Kidney glomerular epithelial cell (primary cell): Measurements from ENCODE around the gene TNFRSF14.
A peak's percentile ranks its signal among the peaks of the same experiment; 100 is the strongest.
"Not testable (repeated sequence)": the region's sequence is repeated elsewhere in the genome, so short reads cannot be mapped to it uniquely, and the experiment has no call there.

Experiments used
- DNase-seq: peaks from one replicate; lab custom pipeline; 2025; lab: John Stamatoyannopoulos, UW

Gene TNFRSF14

GRCh38 chr1:2554621-2555387 lies 1.4 kb upstream of the TNFRSF14 start:
- DNase-seq, result no peak

- no peak for DNase-seq
Measured at GRCh38 chr1:2555634-2556276, 416 bp upstream of the TNFRSF14 start.

GRCh38 chr1:2556678-2557481 lies 709 bp downstream of the TNFRSF14 start:
- DNase-seq, result peak; percentile 50

GRCh38 chr1:2557482-2558400 lies 1.6 kb downstream of the TNFRSF14 start:
- DNase-seq, result no peak

- DNase-seq, result no peak
Measured at GRCh38 chr1:2558420-2558819, 2.2 kb downstream of the TNFRSF14 start.

GRCh38 chr1:2558861-2559260 lies 2.7 kb downstream of the TNFRSF14 start:
- DNase-seq, result no peak

GRCh38 chr1:2559509-2560298 lies 3.5 kb downstream of the TNFRSF14 start:
- DNase-seq, result no peak

GRCh38 chr1:2560299-2561073 lies 4.3 kb downstream of the TNFRSF14 start:
- no peak for DNase-seq

- DNase-seq, result no peak
Measured at GRCh38 chr1:2561446-2561845, 5.3 kb downstream of the TNFRSF14 start.

- no peak for DNase-seq
Measured at GRCh38 chr1:2561898-2562895, 6.0 kb downstream of the TNFRSF14 start.

GRCh38 chr1:2563205-2563604 lies 7.0 kb downstream of the TNFRSF14 start:
- DNase-seq, result no peak

- DNase-seq, result no peak
Measured at GRCh38 chr1:2564006-2564814, 8.0 kb downstream of the TNFRSF14 start.

GRCh38 chr1:2564815-2565374 lies 8.7 kb downstream of the TNFRSF14 start:
- DNase-seq, result no peak

- DNase-seq, result peak; percentile 16
Measured at GRCh38 chr1:2566101-2567045, 10.2 kb downstream of the TNFRSF14 start.

GRCh38 chr1:2567083-2567679 lies 11.0 kb downstream of the TNFRSF14 start:
- DNase-seq, result no peak

- DNase-seq, result not testable (repeated sequence)
Measured at GRCh38 chr1:2568187-2568816, 12.1 kb downstream of the TNFRSF14 start.
